IPS DF 4.7 (cell line): ENCODE measurements around the gene NAV2.

Experiments used
- DNase-seq: peaks from one replicate; pipeline ENCODE4 v3.0.0-alpha.2; 2013; ENCODE audit warnings: low spot score; ENCODE audit errors: extremely low read depth

Gene NAV2

DNA sequence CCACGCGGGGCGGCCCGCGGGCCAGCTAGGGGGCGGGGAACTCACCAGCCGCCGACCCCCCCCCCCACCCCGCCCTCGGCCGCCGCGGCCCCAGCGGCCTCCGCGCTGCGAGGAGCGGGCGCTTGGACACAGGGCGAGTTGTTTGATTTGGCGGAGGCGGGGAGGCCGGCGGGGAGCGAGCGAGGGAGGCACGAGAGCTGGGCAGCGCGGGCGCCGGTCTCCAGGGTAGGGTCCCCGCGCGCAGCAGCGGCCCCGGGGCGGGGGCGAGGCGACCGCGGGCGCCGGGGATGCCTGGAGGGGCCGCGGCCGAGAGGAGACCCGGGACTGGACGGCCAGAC, 64.4 kb downstream of the NAV2 start:
- no peak for DNase-seq

DNA sequence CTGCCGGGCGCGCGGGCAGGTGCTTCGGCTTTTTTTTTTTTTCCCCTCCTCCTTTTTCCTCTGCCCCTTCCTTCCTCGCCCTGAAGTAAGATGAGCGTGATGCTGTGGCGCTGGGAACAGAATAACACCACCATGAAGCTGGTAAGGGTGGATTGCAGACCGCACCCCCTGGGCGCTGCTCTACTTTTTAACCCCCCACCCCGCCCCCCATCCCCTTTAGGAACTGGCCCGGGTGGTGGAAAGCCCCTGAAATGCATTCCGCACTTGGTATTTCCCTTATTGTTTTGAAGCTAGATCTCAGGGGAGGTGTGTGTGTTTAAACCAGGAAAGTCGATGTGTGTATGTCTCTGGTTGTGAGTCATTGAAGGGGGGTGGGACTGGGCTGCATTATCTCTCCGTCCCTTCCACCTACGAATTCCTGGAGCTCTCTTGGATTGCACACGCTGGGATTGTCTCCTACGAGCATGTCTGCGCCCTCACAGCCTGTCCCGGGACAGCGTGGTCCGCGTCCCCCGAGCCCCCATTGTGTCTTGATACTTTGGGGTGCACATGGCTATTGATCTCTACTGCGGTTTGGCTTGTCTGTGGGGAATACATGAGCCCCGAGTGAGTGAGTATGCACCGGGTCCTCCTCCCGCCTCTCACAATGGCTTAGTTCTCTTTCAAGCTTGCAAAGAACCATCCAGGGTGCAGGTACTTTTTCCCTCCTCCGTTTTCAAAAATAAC, 64.9 kb downstream of the NAV2 start:
- no peak for DNase-seq

DNA sequence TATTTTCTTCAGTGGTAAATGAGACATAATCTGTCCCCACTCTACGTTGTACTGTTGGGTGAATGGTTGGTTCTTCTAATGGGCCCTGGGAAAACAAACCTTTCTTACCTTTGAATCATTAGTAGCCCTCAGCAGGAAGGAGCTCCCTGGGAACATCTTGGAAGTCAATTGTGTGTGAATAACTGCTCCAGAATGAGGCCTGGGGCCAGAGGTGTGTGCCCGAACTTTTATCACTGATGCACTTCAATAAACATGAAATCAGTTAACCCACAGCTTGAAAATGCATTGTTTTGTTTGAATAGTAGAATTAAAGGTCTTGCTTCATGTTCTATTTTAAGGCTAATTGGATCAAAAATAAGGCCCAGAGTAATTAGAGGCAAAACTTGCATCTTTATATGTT, 67.1 kb downstream of the NAV2 start:
- no peak for DNase-seq

DNA sequence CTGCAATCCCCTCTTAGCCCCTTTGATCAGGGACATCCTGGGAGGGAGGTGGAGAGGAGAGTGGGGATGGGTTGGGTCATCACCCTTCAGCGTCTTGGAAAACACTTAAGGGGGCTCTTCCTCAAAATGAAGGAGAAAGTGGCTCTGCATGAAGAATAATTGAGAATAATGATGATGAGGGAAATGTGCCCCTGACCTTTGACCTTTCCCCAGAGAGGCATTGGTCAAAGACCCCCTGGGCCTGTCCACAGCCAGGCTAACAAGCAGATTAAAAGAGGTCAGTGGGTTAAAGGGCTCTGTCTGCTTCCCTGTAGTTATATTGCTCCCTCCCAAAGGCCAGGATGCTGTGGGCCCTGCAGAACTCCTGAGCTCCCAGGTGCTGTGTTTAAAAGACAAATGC, 68.7 kb downstream of the NAV2 start:
- no peak for DNase-seq

DNA sequence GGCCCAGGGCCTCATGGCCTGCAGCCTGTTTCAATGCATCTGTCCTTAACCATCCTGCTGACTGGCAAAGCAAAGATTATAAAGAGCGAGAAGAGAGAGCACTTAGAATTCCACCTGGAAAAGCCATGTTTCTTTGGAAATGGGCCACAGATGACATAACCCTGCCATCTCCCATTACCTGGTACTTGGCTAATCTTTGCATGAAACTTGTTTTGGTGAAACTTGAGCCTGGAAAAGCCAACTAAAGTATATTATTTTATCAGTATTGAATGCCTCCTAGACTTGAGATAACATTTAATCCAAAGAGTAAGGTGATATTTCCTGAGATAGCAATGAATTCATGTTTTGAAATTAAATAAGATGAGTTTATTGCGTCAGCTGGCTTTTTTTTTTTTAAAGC, 72.6 kb downstream of the NAV2 start:
- no peak for DNase-seq

DNA sequence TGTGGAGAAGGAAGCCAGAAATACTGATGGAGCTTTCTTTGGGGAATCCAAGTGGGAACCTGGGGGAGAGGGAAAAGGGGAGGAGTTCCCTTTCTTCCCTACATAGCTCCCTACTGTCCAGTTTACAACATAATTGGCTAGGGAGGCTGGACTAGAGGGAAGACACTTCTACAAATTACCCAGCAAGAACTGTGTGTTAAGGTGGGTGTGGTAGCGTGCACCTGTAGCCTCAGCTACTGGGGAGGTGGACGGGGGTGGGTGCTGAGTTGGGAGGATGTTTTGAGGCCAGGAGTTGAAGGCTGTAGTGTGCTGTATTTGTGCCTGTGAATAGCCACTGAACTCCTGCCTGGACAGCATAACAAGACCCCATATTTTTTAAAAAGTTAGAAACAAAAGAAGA, 74.0 kb downstream of the NAV2 start:
- DNase-seq: no peak

DNA sequence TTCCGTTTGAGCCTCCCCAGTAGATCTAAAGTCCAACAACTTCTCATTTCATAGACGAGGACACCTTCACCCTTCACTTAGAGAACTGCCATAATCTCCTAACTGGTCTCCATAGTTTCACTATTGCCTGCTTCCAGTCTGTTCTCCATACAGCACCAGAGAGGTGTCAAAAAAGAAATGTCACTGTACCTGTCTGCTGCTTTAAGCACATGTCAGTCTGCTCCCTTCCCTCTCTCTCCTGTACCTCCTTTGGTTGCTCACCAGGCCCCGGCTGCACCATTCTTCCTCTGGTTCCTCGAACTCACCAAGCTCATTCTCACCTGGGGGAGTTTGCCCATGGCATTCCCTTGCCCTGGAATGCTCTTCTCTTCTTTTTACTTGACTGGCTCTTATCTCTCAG, 75.8 kb downstream of the NAV2 start:
- DNase-seq: no peak

DNA sequence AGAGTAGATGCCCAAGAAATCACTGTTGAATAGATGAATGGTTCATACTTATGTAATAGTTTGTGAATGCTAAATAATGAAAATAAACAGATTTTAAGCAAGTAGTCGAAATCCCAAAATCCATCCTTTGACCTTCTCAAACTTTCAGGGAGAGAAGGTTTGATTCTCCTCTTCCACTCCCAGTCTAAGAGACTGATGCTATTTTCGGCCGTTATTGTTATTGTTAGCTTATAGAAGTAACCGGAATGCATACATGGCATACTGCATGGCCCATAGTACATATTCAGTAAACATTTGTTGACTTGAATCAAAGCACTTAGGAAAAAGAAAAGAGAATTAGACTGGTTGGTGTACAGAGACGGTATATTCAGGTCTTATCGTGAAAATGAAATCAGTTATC, 76.6 kb downstream of the NAV2 start:
- no peak for DNase-seq

DNA sequence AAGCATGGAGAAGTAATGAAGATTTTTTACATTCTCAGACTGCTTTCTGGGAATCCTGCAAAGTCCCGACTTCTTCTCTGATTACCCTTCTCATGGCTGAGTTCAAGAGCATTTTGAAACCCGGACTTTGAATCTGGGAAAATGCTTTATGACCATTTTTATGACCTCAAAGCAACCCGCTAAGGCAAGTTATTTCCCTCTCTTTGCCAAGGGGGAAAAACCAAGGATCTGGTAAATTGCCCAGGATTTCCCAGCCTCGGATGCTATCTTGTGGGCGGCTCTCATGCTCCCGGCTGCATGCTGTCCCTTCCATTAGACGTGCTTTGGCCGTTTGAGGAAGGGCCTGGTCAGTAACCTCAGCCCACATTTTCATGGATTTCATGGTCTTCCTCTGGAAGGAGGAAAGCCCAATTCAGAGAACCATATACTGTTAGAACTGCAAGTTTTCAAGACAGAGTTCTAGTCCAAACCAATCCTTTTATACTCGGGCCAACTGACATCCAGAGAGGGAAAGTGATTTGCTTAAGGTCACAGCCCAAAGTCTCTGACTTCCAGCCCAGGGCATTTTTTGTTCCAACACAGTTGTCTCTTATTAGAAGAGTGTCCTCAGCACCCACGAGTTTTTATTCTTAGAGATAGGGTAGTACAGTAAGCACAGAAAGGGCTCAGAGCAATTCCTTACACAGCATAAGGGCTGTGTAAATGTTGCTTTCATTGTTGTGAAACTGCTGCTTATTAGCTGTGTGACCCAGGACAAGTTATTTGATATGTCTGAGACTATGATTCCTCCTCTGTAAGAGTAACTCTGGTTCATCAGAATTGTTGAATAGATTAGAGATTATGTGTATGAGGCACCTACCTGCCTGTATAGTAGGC, 77.4 kb downstream of the NAV2 start:
- DNase-seq: no peak

DNA sequence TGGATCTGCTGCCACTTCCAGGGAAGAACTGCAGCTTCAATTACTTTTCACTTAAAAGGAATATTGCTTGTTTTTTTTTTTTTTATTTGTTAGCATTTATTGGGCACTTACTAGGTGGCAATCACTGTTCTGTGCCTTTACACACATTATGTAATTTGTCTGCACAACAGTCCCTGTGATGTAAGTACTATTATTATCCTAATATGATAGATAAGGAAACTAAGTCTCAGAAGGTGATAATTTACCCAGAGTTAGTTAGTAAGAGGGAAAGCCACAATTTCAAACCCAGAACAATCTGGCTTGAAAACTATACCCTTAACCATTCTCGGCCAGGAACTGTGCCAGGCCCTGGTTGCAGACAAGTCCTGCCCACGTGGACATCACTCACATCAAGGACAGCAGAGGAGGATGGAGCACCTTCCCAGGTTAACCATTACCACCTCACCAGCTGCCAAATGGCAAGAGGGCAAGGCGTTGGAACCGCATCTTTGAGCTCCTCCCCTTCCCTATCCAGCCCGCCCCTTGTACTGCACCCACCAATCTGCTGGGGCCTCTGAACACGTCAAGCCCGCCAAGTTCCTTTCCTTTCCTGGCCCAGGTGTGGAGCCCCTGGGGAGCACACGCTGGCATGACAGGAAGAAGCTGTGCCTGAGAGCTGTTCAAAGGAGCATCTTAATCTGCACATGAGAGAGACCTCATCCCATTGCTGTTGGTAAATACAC, 78.4 kb downstream of the NAV2 start:
- peak; percentile 69 for DNase-seq

DNA sequence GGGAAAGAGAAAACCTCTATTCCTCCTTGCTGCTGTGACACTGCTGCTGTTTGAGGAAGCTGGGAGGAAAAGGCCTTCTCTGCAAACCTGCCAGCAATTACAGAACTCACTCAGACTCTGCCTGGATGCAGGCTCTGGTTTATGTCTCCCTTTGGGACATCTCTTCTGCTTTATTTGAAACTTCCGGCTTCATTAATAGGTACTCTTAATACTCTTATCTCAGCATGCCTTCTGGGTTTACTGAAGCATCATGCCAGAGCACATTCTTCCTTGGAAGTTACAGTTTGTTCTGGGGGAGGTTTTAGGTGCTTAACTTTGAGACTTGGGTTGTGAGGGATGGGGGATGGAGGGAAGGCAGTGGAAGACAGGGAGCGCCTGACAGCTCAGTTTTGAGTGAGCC, 79.9 kb downstream of the NAV2 start:
- DNase-seq: no peak

DNA sequence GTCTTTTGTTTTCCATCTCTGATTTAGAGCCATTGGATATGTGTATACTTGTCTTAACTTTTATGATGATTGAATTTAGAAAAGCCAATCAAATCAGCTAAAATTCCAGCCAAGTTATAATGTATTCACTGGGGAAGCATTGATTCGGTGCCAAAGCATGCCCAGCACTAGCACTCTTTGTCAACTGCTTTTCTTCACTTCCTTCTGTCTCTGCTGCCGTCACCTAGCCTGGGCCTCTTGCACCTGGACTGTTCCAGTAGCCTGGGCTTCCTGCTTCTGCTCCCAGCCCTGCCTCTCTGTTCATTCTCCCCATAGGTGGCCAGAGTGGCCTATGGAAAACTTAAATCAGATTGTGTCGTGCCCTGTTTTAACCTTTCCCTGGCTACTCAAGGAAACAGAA, 80.7 kb downstream of the NAV2 start:
- DNase-seq: no peak

DNA sequence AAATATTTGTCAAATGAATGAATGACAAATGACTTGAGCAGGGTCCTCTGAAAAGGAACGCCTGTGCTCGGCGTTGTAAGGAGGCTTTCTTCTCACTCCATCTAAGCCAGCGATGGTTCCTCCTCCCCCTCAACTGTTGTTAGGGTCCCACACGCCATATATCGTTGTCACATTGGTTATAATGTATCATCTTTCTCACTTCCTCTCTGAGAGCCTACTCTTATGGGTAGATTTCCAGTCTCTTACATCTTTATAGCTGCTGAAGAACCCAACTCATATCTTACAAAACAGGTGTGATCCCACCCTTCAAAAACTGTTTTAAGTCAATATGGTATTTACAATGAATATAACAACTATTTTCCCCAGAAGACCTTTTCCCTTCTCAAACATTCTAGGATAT, 81.5 kb downstream of the NAV2 start:
- DNase-seq: no peak

DNA sequence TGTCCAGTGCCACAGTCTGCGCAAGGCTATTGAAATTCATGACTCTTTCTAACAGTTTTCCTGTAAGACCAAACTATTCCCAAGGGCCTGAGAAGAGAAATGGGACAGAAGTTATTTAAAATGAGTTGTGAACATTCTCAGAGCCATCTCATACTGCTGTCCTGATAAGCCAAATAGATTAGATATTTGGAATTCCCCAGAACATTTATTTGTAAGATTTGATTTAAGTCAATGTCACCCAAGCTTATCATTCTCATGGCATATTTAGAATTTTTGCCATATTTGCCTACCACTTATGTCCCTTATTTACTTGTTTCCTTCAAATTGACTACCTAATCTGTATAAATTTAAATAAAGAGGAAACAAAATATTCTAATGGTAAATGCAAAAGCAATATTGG, 82.4 kb downstream of the NAV2 start:
- DNase-seq: no peak

DNA sequence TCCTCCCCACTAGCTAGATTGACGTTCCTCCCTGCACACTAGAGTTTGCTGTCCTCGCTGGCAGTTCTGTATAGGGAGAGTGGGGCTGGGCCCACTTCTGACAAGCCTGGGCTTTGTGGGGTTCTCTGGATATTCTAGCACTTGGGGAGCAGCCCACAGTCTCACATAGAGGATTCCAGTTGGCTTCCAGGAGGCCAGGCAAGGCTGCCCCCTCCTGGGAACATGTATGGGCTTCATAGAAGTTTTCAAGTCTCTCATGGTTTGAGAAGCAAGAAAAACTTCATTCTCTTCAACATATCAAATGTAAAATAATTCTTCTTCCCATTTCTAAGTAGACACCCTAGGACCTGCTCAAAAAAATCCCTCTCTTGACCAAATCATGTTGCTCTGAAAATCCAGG, 87.5 kb downstream of the NAV2 start:
- DNase-seq: no peak

DNA sequence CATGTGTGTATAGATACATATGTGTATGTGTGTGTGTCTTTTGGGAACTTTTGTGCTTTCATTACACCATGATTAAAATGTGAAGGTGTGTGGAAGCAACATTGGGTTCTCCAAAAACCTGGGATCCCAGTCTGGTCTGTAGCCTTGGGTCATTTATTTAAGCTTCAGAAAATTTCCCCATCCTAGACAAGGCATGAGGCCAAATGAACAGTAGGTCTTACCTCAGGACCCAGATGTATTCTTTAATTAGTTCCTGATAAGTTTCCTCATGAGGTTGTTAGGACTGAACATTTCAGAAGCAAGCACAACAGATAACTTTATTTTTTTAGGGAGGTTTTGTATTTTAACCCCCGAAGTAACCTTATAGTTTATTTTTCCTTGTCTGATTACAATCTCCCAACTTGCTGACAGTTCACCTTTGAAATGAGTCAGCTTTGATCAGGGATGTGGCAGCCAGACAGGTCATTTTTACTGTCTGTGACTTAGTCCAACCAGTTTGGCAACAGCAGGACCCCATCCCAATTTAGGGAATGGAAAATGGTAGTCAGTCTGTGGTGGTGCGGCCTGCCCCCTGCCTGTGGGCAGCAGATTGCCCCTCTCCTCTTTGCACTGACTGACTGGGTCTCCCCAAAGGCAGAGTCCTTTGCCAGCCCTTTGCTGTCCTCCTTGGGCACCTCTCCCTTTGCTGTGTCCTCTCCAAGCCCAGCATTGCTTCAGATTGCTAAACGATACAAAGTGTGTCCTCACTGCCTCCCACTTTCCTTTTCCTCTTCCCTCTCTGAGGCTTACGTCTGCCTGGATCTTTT, 88.3 kb downstream of the NAV2 start:
- no peak for DNase-seq

DNA sequence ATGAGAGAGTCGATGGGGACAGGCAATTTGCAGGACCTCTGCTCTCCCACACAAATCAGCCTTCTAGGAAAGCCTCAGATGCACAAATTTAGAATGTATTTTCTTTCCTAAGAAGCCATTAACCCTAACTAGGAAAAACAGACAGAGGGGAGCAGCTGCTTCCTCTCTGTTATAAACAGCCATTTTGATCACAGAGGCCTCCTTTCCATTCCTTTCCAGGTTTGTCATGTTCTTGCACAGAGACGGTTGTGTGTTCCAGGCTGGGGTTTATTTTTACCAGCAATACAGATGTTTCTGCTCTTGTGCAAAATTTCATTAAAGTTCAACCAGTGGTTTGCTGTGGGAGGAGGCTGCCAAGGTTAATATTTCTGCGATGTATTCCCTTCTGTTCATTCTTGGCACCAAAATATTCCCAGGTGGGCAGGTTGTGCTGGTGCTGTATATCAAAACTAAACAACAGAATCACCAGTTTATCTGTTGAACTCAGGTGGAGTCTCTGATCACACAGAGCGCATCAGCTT, 90.2 kb downstream of the NAV2 start:
- no peak for DNase-seq

DNA sequence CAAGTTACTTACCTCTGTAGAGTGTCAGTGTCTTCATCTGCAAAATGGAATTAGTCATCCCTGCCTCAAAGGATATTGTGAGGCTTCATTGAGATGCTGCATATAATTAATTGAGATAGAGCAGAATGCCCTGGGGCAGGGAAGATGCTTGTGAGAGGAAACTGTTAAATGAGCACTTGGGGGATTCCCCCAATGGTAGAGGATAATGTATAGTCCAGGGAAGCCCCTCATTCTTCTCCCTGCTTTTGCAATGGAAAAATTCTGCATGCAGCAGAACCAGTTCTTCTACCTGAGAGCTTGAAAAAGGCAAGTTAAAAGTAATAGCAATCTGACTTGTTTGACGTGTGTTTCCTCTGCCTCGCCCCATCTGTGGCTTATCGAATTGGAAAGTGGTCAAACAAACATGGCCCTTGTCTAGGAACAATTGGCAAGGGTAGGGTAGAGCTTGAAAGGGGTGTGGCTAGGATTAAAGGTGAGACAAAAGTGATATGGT, 90.9 kb downstream of the NAV2 start:
- DNase-seq: no peak

DNA sequence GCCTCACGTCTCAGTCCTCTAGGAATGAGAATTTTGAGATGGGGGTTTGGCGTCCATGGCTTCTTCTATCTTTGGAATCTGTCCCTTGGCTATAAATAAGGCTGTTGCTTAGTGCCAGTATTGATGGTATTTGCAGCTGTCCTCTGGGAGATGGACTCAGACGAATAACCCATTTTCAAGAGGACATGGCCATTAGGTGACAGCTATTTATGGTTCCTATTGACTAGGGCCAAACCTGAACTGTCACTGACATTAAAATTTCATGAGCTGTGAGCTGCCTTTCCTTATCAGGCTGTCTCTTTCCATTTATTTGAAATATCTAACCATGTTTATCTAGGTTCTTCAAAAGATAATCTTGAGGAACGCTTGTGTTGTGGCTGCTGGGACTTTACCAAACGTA, 92.7 kb downstream of the NAV2 start:
- DNase-seq: no peak

DNA sequence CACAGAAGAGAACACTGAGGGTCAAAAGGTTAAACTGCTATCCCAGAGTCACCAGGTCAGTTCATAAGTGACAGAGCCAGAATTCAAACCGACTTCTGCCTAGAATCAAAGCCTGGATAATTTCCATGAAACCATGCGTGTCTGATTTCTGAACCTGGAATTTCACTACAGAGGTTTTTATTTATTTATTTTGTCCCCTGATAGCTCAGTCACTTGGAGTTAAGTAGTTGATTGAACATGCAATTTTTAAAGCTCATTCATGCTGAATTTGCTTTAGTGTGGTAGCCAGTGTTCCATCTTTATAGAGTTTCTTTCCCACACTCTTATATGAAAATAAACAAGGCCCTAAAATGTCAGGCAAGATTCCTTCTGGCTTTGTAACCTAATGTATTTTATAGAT, 93.2 kb downstream of the NAV2 start:
- DNase-seq: no peak

DNA sequence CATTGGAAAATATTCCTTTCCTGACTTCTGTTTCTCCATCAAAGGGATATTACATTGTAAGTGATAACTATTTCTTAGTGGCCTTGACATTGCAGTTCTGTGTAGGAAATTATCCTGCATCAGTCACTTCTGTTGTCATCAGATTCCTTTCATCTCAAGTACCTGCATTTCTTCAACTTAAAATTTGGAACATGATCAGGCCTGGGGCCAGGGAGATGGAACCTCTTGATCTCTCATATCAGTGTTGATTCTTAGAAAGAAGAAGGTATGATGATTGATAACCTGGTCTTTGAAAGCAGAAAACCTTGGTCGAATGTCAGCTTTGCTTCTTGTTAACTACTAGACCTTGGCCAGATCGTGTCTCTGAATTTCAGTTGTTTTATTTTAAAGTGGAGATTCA, 93.6 kb downstream of the NAV2 start:
- DNase-seq: no peak
